ENCODE results near the gene DCLRE1C. TPM values are rescaled to one million over a fixed set of nuclear protein-coding genes. Genes with fewer than 3 reads are reported as not detected.

The DCLRE1C gene
- total RNA-seq, 1 donor: 16.3 TPM

DNA sequence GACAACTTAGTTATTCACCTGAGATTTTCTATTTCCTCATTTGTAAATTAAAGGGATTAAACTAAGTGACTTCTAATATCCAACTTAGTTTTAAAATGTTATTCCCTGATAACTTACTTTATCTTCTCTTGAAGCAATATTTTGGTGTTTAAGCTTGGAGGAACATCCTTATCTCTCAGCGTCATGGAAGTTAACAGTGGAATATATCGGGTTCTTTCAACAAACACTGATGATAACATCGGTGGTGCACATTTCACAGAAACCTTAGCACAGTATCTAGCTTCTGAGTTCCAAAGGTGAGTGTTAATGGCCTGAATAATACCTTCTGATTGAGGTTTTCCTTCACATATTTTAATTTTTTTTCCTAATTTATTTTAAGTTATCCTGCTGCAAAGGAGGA is 101.7 kb downstream of the DCLRE1C start:
- no peak for TF ChIP-seq CTCF (IDR thresholded peaks at IDR 0.05; ENCODE audit: extremely low read depth, low read depth, low read length)
- Histone ChIP-seq H3K79me2 (ENCODE audit: insufficient read depth, low read length) (no peaks in the 10 kb centered on the region), H3K4me1 (ENCODE audit: insufficient read depth, low read length) (no peaks in the 10 kb centered on the region), H3K27ac (ENCODE audit: low read depth, low read length) (no peak overlapping the region), H3K4me3 (ENCODE audit: insufficient read depth, low read length) (no peak overlapping the region), H3K9me3 (ENCODE audit: low read depth, low read length) (no peaks in the 10 kb centered on the region), H2AFZ (ENCODE audit: low read length) (no peak overlapping the region), H3K36me3 (ENCODE audit: insufficient read depth, low read length) (peaks cover 11% of the 10 kb centered on the region), H4K20me1 (ENCODE audit: insufficient read depth, low read length) (no peaks in the 10 kb centered on the region), H3K27me3 (ENCODE audit: insufficient read depth, low read length) (no peaks in the 10 kb centered on the region), H3K4me2 (ENCODE audit: insufficient read depth, low read length) (no peak overlapping the region)
- no peak for DNase-seq (ENCODE audit: insufficient read length, low spot score, missing footprints)

Other genes with a start within 250 kb of the DCLRE1C start
- 24.2 and 30.0 TPM in 2 replicates for gene FAM107B, start 179.2 kb downstream of the DCLRE1C start, total RNA-seq
- 1.8 TPM in 2 replicates for gene CDNF, start 116.1 kb downstream of the DCLRE1C start, total RNA-seq
- 11.9 and 12.7 TPM in 2 replicates for gene HSPA14, start 115.8 kb downstream of the DCLRE1C start, total RNA-seq
- gene MSANTD7, start 115.8 kb downstream of the DCLRE1C start, total RNA-seq: 17.7 and 22.4 TPM in 2 replicates
- gene SUV39H2, start 75.2 kb downstream of the DCLRE1C start, total RNA-seq: 5.3 and 6.9 TPM in 2 replicates
- 1.2 TPM in 1 of 2 replicates, not detected in the other for gene MEIG1, start 5.3 kb upstream of the DCLRE1C start, total RNA-seq
- not detected in 2 replicates for gene OLAH, start 89.8 kb upstream of the DCLRE1C start, total RNA-seq
- 0.72 and 0.88 TPM in 2 replicates for gene ACBD7, start 134.7 kb upstream of the DCLRE1C start, total RNA-seq
- gene RPP38, start 143.3 kb upstream of the DCLRE1C start, total RNA-seq: 13.8 and 16.6 TPM in 2 replicates
- 43.8 and 61.0 TPM in 2 replicates for gene NMT2, start 214.6 kb upstream of the DCLRE1C start, total RNA-seq